NB4 (cell line): Measurements from ENCODE around the gene BCL7C.

Source experiments
- MYC ChIP-seq: IDR thresholded peaks from 2 replicates; pipeline ENCODE4 v1.6.1; 2011; ENCODE audit warnings: low read depth, low read length
- POLR2A ChIP-seq: IDR thresholded peaks from 2 replicates; pipeline ENCODE4 v1.6.1; 2011; ENCODE audit warnings: mild to moderate bottlenecking; ENCODE audit not compliant: insufficient read length; ENCODE audit errors: extremely low read depth
- TF ChIP-seq, protein P1 (sequence below): IDR thresholded peaks from one replicate; pipeline ENCODE4 v1.5.1; 2012; ENCODE audit warnings: low read depth, low read length
- TF ChIP-seq, protein P2 (sequence below): IDR thresholded peaks from 2 replicates; pipeline ENCODE4 v1.6.1; 2011; ENCODE audit warnings: low read depth, low read length

DNA sequence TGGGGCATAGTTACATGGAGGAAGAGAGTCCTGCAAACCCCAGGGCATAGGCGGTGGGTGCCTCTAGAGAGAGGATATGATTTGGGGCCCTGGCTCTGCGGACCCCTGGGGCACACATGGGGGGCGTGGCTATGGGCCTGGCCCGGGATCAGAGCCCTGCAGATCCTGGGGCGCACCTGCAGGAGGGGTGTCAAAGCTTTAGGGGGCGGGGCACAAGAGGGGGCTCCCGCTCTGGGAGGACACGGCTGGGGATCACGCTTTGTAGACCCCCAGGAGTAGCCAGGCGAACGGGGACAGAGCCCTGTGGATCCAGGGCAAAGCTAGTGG is 497 bp downstream of the BCL7C start:
- TF ChIP-seq, protein P1, sequence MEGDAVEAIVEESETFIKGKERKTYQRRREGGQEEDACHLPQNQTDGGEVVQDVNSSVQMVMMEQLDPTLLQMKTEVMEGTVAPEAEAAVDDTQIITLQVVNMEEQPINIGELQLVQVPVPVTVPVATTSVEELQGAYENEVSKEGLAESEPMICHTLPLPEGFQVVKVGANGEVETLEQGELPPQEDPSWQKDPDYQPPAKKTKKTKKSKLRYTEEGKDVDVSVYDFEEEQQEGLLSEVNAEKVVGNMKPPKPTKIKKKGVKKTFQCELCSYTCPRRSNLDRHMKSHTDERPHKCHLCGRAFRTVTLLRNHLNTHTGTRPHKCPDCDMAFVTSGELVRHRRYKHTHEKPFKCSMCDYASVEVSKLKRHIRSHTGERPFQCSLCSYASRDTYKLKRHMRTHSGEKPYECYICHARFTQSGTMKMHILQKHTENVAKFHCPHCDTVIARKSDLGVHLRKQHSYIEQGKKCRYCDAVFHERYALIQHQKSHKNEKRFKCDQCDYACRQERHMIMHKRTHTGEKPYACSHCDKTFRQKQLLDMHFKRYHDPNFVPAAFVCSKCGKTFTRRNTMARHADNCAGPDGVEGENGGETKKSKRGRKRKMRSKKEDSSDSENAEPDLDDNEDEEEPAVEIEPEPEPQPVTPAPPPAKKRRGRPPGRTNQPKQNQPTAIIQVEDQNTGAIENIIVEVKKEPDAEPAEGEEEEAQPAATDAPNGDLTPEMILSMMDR = no peak
- TF ChIP-seq, protein P2, sequence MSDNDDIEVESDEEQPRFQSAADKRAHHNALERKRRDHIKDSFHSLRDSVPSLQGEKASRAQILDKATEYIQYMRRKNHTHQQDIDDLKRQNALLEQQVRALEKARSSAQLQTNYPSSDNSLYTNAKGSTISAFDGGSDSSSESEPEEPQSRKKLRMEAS = no peak
- TF ChIP-seq POLR2A (no peak), MYC (no peak)
